RWPE2 (cell line): ENCODE data around the gene DVL3.

Experiments
- ATAC-seq: fragments of 200-7000 bp; cut with Tn5 transposase; 3 replicates; pipeline ENCODE4 v1.9.1; 2021; ENCODE audit warnings: low read depth
- DNase-seq: peaks from one replicate; pipeline ENCODE4 v3.0.0-alpha.2; 2020; ENCODE audit warnings: low spot score
- H3K27ac ChIP-seq: fragments of 450-650 bp; 2 replicates; pipeline ENCODE4 v1.5.1; 2017; ENCODE audit warnings: mild to moderate bottlenecking; ENCODE audit not compliant: poor library complexity, severe bottlenecking
- H3K27me3 ChIP-seq: fragments of 250-450 bp; sonication (Bioruptor Pico); 2 replicates; pipeline ENCODE4 v1.5.1; 2021; ENCODE audit warnings: mild to moderate bottlenecking, moderate library complexity; ENCODE audit not compliant: insufficient read depth, poor library complexity, severe bottlenecking
- H3K36me3 ChIP-seq: fragments of 250-450 bp; sonication (Bioruptor Pico); 2 replicates; pipeline ENCODE4 v1.5.1; 2020; ENCODE audit warnings: low read depth, mild to moderate bottlenecking, moderate library complexity
- H3K4me1 ChIP-seq: fragments of 250-450 bp; sonication (Bioruptor Pico); 2 replicates; pipeline ENCODE4 v1.5.1; 2021; ENCODE audit warnings: mild to moderate bottlenecking, moderate library complexity; ENCODE audit not compliant: insufficient read depth, poor library complexity, severe bottlenecking
- H3K4me3 ChIP-seq: fragments of 250-450 bp; sonication (Bioruptor Pico); 2 replicates; pipeline ENCODE4 v1.5.1; 2021; ENCODE audit warnings: mild to moderate bottlenecking, moderate library complexity; ENCODE audit not compliant: severe bottlenecking
- H3K9me3 ChIP-seq: fragments of 250-450 bp; sonication (Bioruptor Pico); 2 replicates; pipeline ENCODE4 v1.5.1; 2021; ENCODE audit warnings: mild to moderate bottlenecking, moderate library complexity; ENCODE audit not compliant: severe bottlenecking
- CTCF ChIP-seq: fragments of 450-650 bp; IDR thresholded peaks from one replicate; pipeline ENCODE4 v1.5.1; 2017; ENCODE audit warnings: mild to moderate bottlenecking, moderate library complexity; ENCODE audit not compliant: poor library complexity, severe bottlenecking

Gene DVL3

GRCh38 chr3:184169896-184170875, 15.0 kb downstream of the DVL3 start:
- TF ChIP-seq CTCF, result no peak
- DNase-seq, result no peak
- no peak overlapping the region for H3K27ac ChIP-seq
- H3K4me1 ChIP-seq, result no peaks in the 10 kb centered on the region
- H3K9me3 ChIP-seq, result no peaks in the 10 kb centered on the region
- no peaks in the 10 kb centered on the region for H3K27me3 ChIP-seq
- no peak overlapping the region for H3K4me3 ChIP-seq
- H3K36me3 ChIP-seq, result peaks cover 43% of the 10 kb centered on the region
- no peak for ATAC-seq

GRCh38 chr3:184171562-184171961, 16.4 kb downstream of the DVL3 start:
- no peaks in the 10 kb centered on the region for H3K27me3 ChIP-seq
- H3K9me3 ChIP-seq, result no peaks in the 10 kb centered on the region
- H3K4me1 ChIP-seq, result peaks cover under 1% of the 10 kb centered on the region
- no peak overlapping the region for H3K27ac ChIP-seq
- no peak for TF ChIP-seq CTCF
- no peak overlapping the region for H3K4me3 ChIP-seq
- H3K36me3 ChIP-seq, result peaks cover 42% of the 10 kb centered on the region
- ATAC-seq (no peak), DNase-seq (no peak)

- no peak for DNase-seq
- H3K27ac ChIP-seq, result no peak overlapping the region
- H3K9me3 ChIP-seq, result no peaks in the 10 kb centered on the region
- H3K36me3 ChIP-seq, result peaks cover 45% of the 10 kb centered on the region
- H3K27me3 ChIP-seq, result no peaks in the 10 kb centered on the region
- no peak overlapping the region for H3K4me3 ChIP-seq
- peaks cover 6% of the 10 kb centered on the region for H3K4me1 ChIP-seq
- TF ChIP-seq CTCF, result no peak
- ATAC-seq, result no peak
Measured at GRCh38 chr3:184172681-184173373, 17.6 kb downstream of the DVL3 start.

GRCh38 chr3:184173374-184173722, 18.2 kb downstream of the DVL3 start:
- ATAC-seq, result no peak
- Histone ChIP-seq H3K27me3 (no peaks in the 10 kb centered on the region), H3K4me1 (peaks cover 6% of the 10 kb centered on the region), H3K27ac (peak overlapping the region; percentile 14), H3K9me3 (no peaks in the 10 kb centered on the region), H3K4me3 (no peak overlapping the region), H3K36me3 (peaks cover 45% of the 10 kb centered on the region)
- DNase-seq, result no peak
- TF ChIP-seq CTCF, result no peak
